PC-3 (cell line): ENCODE data around the gene IL31RA. TPM values are rescaled to one million over a fixed set of nuclear protein-coding genes. Genes with fewer than 3 reads are reported as not detected.

Experiments used
- ATAC-seq: fragments of 200-7000 bp; cut with Tn5 transposase; 2 replicates; pipeline ENCODE4 v1.9.1; 2020; ENCODE audit warnings: mild to moderate bottlenecking, moderate library complexity
- BruUV-seq: library from RNA; stranded (reverse); fragments of 400-500 nt; replicated peaks from 2 replicates; lab custom pipeline; 2021; lab: Mats Ljungman, UMichigan
- CTCF ChIA-PET: fragments of 300-600 bp; sonication (Branson Sonifier 250); formaldehyde crosslinking; loops from one replicate; lab custom pipeline; 2022; ENCODE audit warnings: antibody characterized with exemption; lab: Charles Lee
- POLR2A ChIA-PET: fragments of 300-600 bp; sonication (Branson Sonifier 250); formaldehyde crosslinking; loops from one replicate; lab custom pipeline; 2022; ENCODE audit warnings: antibody characterized with exemption; ENCODE audit not compliant: unreplicated experiment; lab: Charles Lee
- DNase-seq: peaks from one replicate; pipeline ENCODE4 v3.0.0-alpha.2; 2015
- H2AFZ ChIP-seq: fragments of 300-600 bp; sonication (generic); 2 replicates; pipeline ENCODE4 v1.6.0; 2016; ENCODE audit warnings: antibody characterized with exemption, low read length
- H3F3A ChIP-seq: fragments of 300-600 bp; sonication (generic); one replicate; pipeline ENCODE4 v1.6.0; 2017; ENCODE audit warnings: antibody characterized with exemption, low read length, control low read depth, mild to moderate bottlenecking; ENCODE audit not compliant: unreplicated experiment
- H3K27ac ChIP-seq: fragments of 300-600 bp; sonication (generic); 2 replicates; pipeline ENCODE4 v1.5.1; 2016; ENCODE audit warnings: mild to moderate bottlenecking, low read length
- H3K27me3 ChIP-seq: fragments of 300-600 bp; sonication (generic); 2 replicates; pipeline ENCODE4 v1.6.1; 2016; ENCODE audit warnings: low read length, mixed read lengths
- H3K36me3 ChIP-seq: fragments of 300-600 bp; sonication (generic); 2 replicates; pipeline ENCODE4 v1.6.1; 2016; ENCODE audit warnings: low read depth, mixed run types, low read length, mixed read lengths
- H3K4me1 ChIP-seq: fragments of 300-600 bp; sonication (generic); 2 replicates; pipeline ENCODE4 v1.5.1; 2016; ENCODE audit warnings: low read length; ENCODE audit not compliant: insufficient read depth
- H3K4me2 ChIP-seq: fragments of 300-600 bp; sonication (generic); 2 replicates; pipeline ENCODE4 v1.6.0; 2016; ENCODE audit warnings: low read length
- H3K4me3 ChIP-seq: fragments of 300-600 bp; sonication (generic); 2 replicates; pipeline ENCODE4 v1.5.1; 2016; ENCODE audit warnings: mild to moderate bottlenecking, low read length, mixed read lengths
- H3K79me2 ChIP-seq: fragments of 300-600 bp; sonication (generic); 2 replicates; pipeline ENCODE4 v1.6.1; 2017; ENCODE audit warnings: low read length, mixed read lengths
- H3K9ac ChIP-seq: fragments of 300-600 bp; sonication (generic); 2 replicates; pipeline ENCODE4 v1.6.0; 2016; ENCODE audit warnings: mild to moderate bottlenecking, low read length
- H3K9me2 ChIP-seq: fragments of 300-600 bp; sonication (generic); replicated peaks from 2 replicates; pipeline ENCODE4 v1.6.1; 2016; ENCODE audit warnings: mixed run types, low read length, mixed read lengths
- H3K9me3 ChIP-seq: fragments of 300-600 bp; sonication (generic); 2 replicates; pipeline ENCODE4 v1.6.1; 2016; ENCODE audit warnings: low read length, mixed read lengths
- H4K20me1 ChIP-seq: fragments of 300-600 bp; sonication (generic); 2 replicates; pipeline ENCODE4 v1.6.1; 2016; ENCODE audit warnings: low read length, mixed read lengths
- EZH2 ChIP-seq: fragments of 300-600 bp; sonication (generic); IDR thresholded peaks from one replicate; pipeline ENCODE4 v1.6.1; 2017; ENCODE audit warnings: antibody characterized with exemption, mild to moderate bottlenecking, low read length; ENCODE audit not compliant: unreplicated experiment
- EZH2phosphoT487 ChIP-seq: fragments of 300-600 bp; sonication (generic); IDR thresholded peaks from 2 replicates; pipeline ENCODE4 v1.6.1; 2018; ENCODE audit warnings: mild to moderate bottlenecking, antibody characterized with exemption, low read length, borderline replicate concordance
- intact Hi-C: fragments of 100-400 bp; cut with micrococcal nuclease; formaldehyde crosslinking; loops from 2 replicates; pipeline ENCODE4 v1.9.0; 2023
- total RNA-seq: library from RNA; depleted of rRNA; stranded (reverse); fragments of >200 nt; gene quantifications from 2 replicates; pipeline ENCODE4 v1.2.3, GENCODE V29; 2014; rRNA removed
- TF ChIP-seq, protein P1 (sequence below): fragments of 300-600 bp; sonication (generic); conservative IDR thresholded peaks from 2 replicates; pipeline ENCODE4 v1.5.1; 2017; ENCODE audit warnings: antibody characterized with exemption, low read depth, mild to moderate bottlenecking, low read length

IL31RA gene
- total RNA-seq, 1 experiment from 2014 or later, result 1.6 TPM

DNA sequence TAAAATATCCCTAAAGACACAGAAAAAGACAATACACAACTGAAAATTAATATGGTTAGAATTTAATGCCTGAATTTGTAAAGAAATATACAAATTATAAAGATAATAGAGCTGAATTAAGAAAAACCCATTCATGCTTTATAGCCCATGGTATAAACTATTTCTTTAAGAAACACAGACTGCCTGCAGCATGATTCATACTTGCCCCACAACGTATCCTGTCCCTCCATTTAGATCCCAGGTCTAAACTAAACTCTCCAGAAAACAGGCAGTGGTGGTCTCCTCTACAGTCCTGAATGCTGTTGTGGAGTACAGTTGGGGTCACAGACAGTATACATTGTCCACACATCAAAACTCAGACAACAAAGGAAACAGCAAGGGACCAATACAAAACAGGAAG, 118.8 kb downstream of the IL31RA start:
- Histone ChIP-seq H2AFZ (no peak overlapping the region), H3K9ac (no peak overlapping the region), H3F3A (no peaks in the 10 kb centered on the region), H3K79me2 (no peaks in the 10 kb centered on the region), H3K27me3 (no peaks in the 10 kb centered on the region), H3K4me2 (no peak overlapping the region), H4K20me1 (no peaks in the 10 kb centered on the region), H3K36me3 (no peaks in the 10 kb centered on the region), H3K4me1 (no peaks in the 10 kb centered on the region), H3K27ac (no peak overlapping the region), H3K9me2 (no peaks in the 10 kb centered on the region), H3K9me3 (no peaks in the 10 kb centered on the region), H3K4me3 (no peak overlapping the region)
- intact Hi-C loops, result no loop called here
- CTCF ChIA-PET, result no interaction called here
- ATAC-seq (no peak), DNase-seq (no peak)
- POLR2A ChIA-PET, result no interaction called here
- no peak for TF ChIP-seq EZH2phosphoT487
- TF ChIP-seq, protein P1, sequence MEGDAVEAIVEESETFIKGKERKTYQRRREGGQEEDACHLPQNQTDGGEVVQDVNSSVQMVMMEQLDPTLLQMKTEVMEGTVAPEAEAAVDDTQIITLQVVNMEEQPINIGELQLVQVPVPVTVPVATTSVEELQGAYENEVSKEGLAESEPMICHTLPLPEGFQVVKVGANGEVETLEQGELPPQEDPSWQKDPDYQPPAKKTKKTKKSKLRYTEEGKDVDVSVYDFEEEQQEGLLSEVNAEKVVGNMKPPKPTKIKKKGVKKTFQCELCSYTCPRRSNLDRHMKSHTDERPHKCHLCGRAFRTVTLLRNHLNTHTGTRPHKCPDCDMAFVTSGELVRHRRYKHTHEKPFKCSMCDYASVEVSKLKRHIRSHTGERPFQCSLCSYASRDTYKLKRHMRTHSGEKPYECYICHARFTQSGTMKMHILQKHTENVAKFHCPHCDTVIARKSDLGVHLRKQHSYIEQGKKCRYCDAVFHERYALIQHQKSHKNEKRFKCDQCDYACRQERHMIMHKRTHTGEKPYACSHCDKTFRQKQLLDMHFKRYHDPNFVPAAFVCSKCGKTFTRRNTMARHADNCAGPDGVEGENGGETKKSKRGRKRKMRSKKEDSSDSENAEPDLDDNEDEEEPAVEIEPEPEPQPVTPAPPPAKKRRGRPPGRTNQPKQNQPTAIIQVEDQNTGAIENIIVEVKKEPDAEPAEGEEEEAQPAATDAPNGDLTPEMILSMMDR, result no peak
- no peak for TF ChIP-seq EZH2
- BruUV-seq, result no TSS peak

Other genes starting within 250 kb of the IL31RA start
- gene SLC38A9, start 139.0 kb upstream of the IL31RA start, total RNA-seq, result 6.5 and 12.9 TPM in 2 replicates
- gene DDX4, start 113.3 kb upstream of the IL31RA start, total RNA-seq, result not detected in 2 replicates
- 25.7 and 28.0 TPM in 2 replicates for gene IL6ST, start 143.6 kb downstream of the IL31RA start, total RNA-seq